ENCODE results near the gene DIPK1C.
"Not testable (repeated sequence)": the region's sequence is repeated elsewhere in the genome, so short reads cannot be mapped to it uniquely, and the experiment has no call there.

DIPK1C gene

GRCh38 chr18:74457043-74457724, at the start of gene DIPK1C:
TSS of gene DIPK1C (minus strand) at chr18:74457308. CDS start at chr18:74457259, 49 bp downstream.
- DNase-seq (ENCODE audit: low spot score in 2 of 2) (no peak), ATAC-seq (ENCODE audit: low read depth) (no peak)
- Mint-ChIP-seq H3K27me3 (peaks cover 19% of the 10 kb centered on the region), H3K4me1 (peaks cover 2% of the 10 kb centered on the region), H3K4me3 (peak within 1 kb of the TSS; percentile 70), H3K9me3 (no peaks in the 10 kb centered on the region), H3K27ac (no peak within 1 kb of the TSS), H3K36me3 (peaks cover 1% of the 10 kb centered on the region)

- ATAC-seq (ENCODE audit: low read depth) = no peak
- H3K4me1 Mint-ChIP-seq = peaks cover 5% of the 10 kb centered on the region
- no peak for DNase-seq (ENCODE audit: low spot score in 2 of 2)
- H3K27me3 Mint-ChIP-seq = no peaks in the 10 kb centered on the region
- H3K36me3 Mint-ChIP-seq = peaks cover 39% of the 10 kb centered on the region
- no peak overlapping the region for H3K4me3 Mint-ChIP-seq
- no peak overlapping the region for H3K27ac Mint-ChIP-seq
- H3K9me3 Mint-ChIP-seq = no peaks in the 10 kb centered on the region
Measured at GRCh38 chr18:74506448-74507084, 49.5 kb upstream of the DIPK1C start.

GRCh38 chr18:74505776-74506175, 48.7 kb upstream of the DIPK1C start:
- Mint-ChIP-seq H3K4me1 (peaks cover 9% of the 10 kb centered on the region), H3K36me3 (peaks cover 40% of the 10 kb centered on the region), H3K27ac (no peak overlapping the region), H3K27me3 (no peaks in the 10 kb centered on the region), H3K4me3 (no peak overlapping the region), H3K9me3 (no peaks in the 10 kb centered on the region)
- no peak for DNase-seq (ENCODE audit: low spot score in 2 of 2)
- no peak for ATAC-seq (ENCODE audit: low read depth)

- DNase-seq (ENCODE audit: low spot score in 2 of 2) (no peak), ATAC-seq (ENCODE audit: low read depth) (no peak)
- H3K4me3 Mint-ChIP-seq = no peak overlapping the region
- H3K27me3 Mint-ChIP-seq = no peaks in the 10 kb centered on the region
- H3K9me3 Mint-ChIP-seq = no peaks in the 10 kb centered on the region
- H3K27ac Mint-ChIP-seq = no peak overlapping the region
- peaks cover 18% of the 10 kb centered on the region for H3K4me1 Mint-ChIP-seq
- peaks cover 35% of the 10 kb centered on the region for H3K36me3 Mint-ChIP-seq
Measured at GRCh38 chr18:74503137-74503536, 46.0 kb upstream of the DIPK1C start.

- ATAC-seq (ENCODE audit: low read depth) (no peak), DNase-seq (ENCODE audit: low spot score in 2 of 2) (no peak)
- peaks cover 28% of the 10 kb centered on the region for H3K4me1 Mint-ChIP-seq
- H3K27me3 Mint-ChIP-seq = no peaks in the 10 kb centered on the region
- H3K4me3 Mint-ChIP-seq = peak overlapping the region; percentile 84
- peak overlapping the region; percentile 96 for H3K27ac Mint-ChIP-seq
- no peaks in the 10 kb centered on the region for H3K9me3 Mint-ChIP-seq
- peaks cover 19% of the 10 kb centered on the region for H3K36me3 Mint-ChIP-seq
Measured at GRCh38 chr18:74501386-74501785, 44.3 kb upstream of the DIPK1C start.

GRCh38 chr18:74500774-74501173, 43.7 kb upstream of the DIPK1C start:
- H3K27ac Mint-ChIP-seq = peak overlapping the region; percentile 96
- not testable (repeated sequence) for ATAC-seq (ENCODE audit: low read depth); H3K27me3 Mint-ChIP-seq; H3K9me3 Mint-ChIP-seq
- peak overlapping the region; percentile 84 for H3K4me3 Mint-ChIP-seq
- DNase-seq (ENCODE audit: low spot score in 2 of 2) = peak in 1 of 2 donors; percentile 27
- H3K36me3 Mint-ChIP-seq = peaks cover 18% of the 10 kb centered on the region
- peaks cover 32% of the 10 kb centered on the region for H3K4me1 Mint-ChIP-seq

- DNase-seq (ENCODE audit: low spot score in 2 of 2) = no peak
- Mint-ChIP-seq H3K4me3 (peak overlapping the region; percentile 84), H3K9me3 (no peaks in the 10 kb centered on the region), H3K27ac (peak overlapping the region; percentile 96), H3K36me3 (peaks cover 15% of the 10 kb centered on the region), H3K27me3 (no peaks in the 10 kb centered on the region), H3K4me1 (peaks cover 32% of the 10 kb centered on the region)
- ATAC-seq (ENCODE audit: low read depth) = no peak
Measured at GRCh38 chr18:74500372-74500771, 43.3 kb upstream of the DIPK1C start.

GRCh38 chr18:74499633-74500032, 42.5 kb upstream of the DIPK1C start:
- H3K27me3 Mint-ChIP-seq = no peaks in the 10 kb centered on the region
- peak; percentile 14 to 30 for DNase-seq (ENCODE audit: low spot score in 2 of 2)
- ATAC-seq (ENCODE audit: low read depth) = peak; percentile 30
- peaks cover 15% of the 10 kb centered on the region for H3K36me3 Mint-ChIP-seq
- peak overlapping the region; percentile 96 for H3K27ac Mint-ChIP-seq
- H3K9me3 Mint-ChIP-seq = no peaks in the 10 kb centered on the region
- peaks cover 32% of the 10 kb centered on the region for H3K4me1 Mint-ChIP-seq
- H3K4me3 Mint-ChIP-seq = peak overlapping the region; percentile 99

GRCh38 chr18:74498712-74499627, 41.9 kb upstream of the DIPK1C start:
- peak; percentile 38 to 45 for DNase-seq (ENCODE audit: low spot score in 2 of 2)

GRCh38 chr18:74497778-74498177, 40.7 kb upstream of the DIPK1C start:
- ATAC-seq (ENCODE audit: low read depth) (no peak), DNase-seq (ENCODE audit: low spot score in 2 of 2) (no peak)
- Mint-ChIP-seq H3K27me3 (no peaks in the 10 kb centered on the region), H3K4me3 (peak overlapping the region; percentile 93), H3K4me1 (peaks cover 32% of the 10 kb centered on the region), H3K27ac (peak overlapping the region; percentile 96), H3K36me3 (peaks cover 10% of the 10 kb centered on the region), H3K9me3 (no peaks in the 10 kb centered on the region)

More at GRCh38 chr18:74498712-74499627, 41.9 kb upstream of the DIPK1C start:
- Mint-ChIP-seq H3K4me1 (peaks cover 32% of the 10 kb centered on the region), H3K9me3 (no peaks in the 10 kb centered on the region), H3K27ac (peak overlapping the region; percentile 96), H3K27me3 (no peaks in the 10 kb centered on the region), H3K4me3 (peak overlapping the region; percentile 99), H3K36me3 (peaks cover 15% of the 10 kb centered on the region)
- peak; percentile 42 for ATAC-seq (ENCODE audit: low read depth)

- no peak for DNase-seq (ENCODE audit: low spot score in 2 of 2)
- ATAC-seq (ENCODE audit: low read depth) = no peak
- peak overlapping the region; percentile 93 for H3K4me3 Mint-ChIP-seq
- H3K36me3 Mint-ChIP-seq = peaks cover 9% of the 10 kb centered on the region
- no peaks in the 10 kb centered on the region for H3K9me3 Mint-ChIP-seq
- H3K27ac Mint-ChIP-seq = peak overlapping the region; percentile 96
- H3K4me1 Mint-ChIP-seq = peaks cover 32% of the 10 kb centered on the region
- no peaks in the 10 kb centered on the region for H3K27me3 Mint-ChIP-seq
Measured at GRCh38 chr18:74497324-74497676, 40.2 kb upstream of the DIPK1C start.

GRCh38 chr18:74496508-74497323, 39.6 kb upstream of the DIPK1C start:
- H3K36me3 Mint-ChIP-seq = peaks cover 7% of the 10 kb centered on the region
- peak overlapping the region; percentile 93 for H3K4me3 Mint-ChIP-seq
- DNase-seq (ENCODE audit: low spot score in 2 of 2) (peak in 1 of 2 donors; percentile 25), ATAC-seq (ENCODE audit: low read depth) (peak; percentile 8)
- peaks cover 2% of the 10 kb centered on the region for H3K9me3 Mint-ChIP-seq
- peak overlapping the region; percentile 96 for H3K27ac Mint-ChIP-seq
- peaks cover 32% of the 10 kb centered on the region for H3K4me1 Mint-ChIP-seq
- H3K27me3 Mint-ChIP-seq = no peaks in the 10 kb centered on the region
